ENCODE results near the gene CPNE5. TPM values are rescaled to one million over a fixed set of nuclear protein-coding genes. Genes with fewer than 3 reads are reported as not detected.

CPNE5 gene
- total RNA-seq (7.1 TPM), polyA plus RNA-seq (ENCODE audit: insufficient read depth, low read depth, low replicate concordance) (3.7 TPM)
- long read RNA-seq, donor 1: 0 reads
- long read RNA-seq, donor 2: 0 reads
- long read RNA-seq, donor 3: 0 reads
- long read RNA-seq, donor 4: 0 reads
- long read RNA-seq, donor 5: 0 reads
- long read RNA-seq, donor 6: 0 reads
- long read RNA-seq, donor 7, partial matches to known transcripts: 2 of 6 reads
- long read RNA-seq, donor 7, other reads (novel, unspliced or antisense): 4 of 6 reads
- long read RNA-seq, donor 8: 0 reads
- long read RNA-seq, donor 9: 0 reads
- long read RNA-seq, donor 10: 0 reads

- H3K4me1 ChIP-seq (ENCODE audit: control insufficient read depth in 2 of 3, insufficient read depth in 2 of 3, low read depth in 1 of 3, low read length in 3 of 3): peaks cover 0 to 18% (median 10%) of the 10 kb centered on the region in 3 donors
- no peak within 1 kb of the TSS for H3K27ac ChIP-seq (ENCODE audit: low read depth in 2 of 2, low read length in 2 of 2)
- TF ChIP-seq CTCF (IDR thresholded peaks at IDR 0.05; ENCODE audit: borderline replicate concordance, extremely low read depth, insufficient read depth): no peak
- intact Hi-C loops (cut with DNase I): no loop called here
- H3K27me3 ChIP-seq (ENCODE audit: control insufficient read depth, insufficient read depth, low read length): no peaks in the 10 kb centered on the region
- FAIRE-seq (no peak), DNase-seq (peak; percentile 66 to 90 (median 78))
- no peaks in the 10 kb centered on the region for H3K36me3 ChIP-seq (ENCODE audit: control insufficient read depth in 2 of 3, insufficient read depth in 3 of 3, low read length in 3 of 3)
- peak within 1 kb of the TSS in 2 of 3 donors; percentile 19 to 21 for H3K9ac ChIP-seq (ENCODE audit: low read length in 3 of 3)
- H3K4me3 ChIP-seq (ENCODE audit: low read length in 3 of 3): peak within 1 kb of the TSS; percentile 28 to 61 (median 43)
- no peaks in the 10 kb centered on the region for H3K9me3 ChIP-seq (ENCODE audit: control insufficient read depth in 2 of 3, insufficient read depth in 1 of 3, low read length in 3 of 3)
Observed at GRCh38 chr6:36838896-36839748, at the start of gene CPNE5. TSS of gene CPNE5 (minus strand) at chr6:36839444. CDS start at chr6:36839377, 67 bp downstream.

- intact Hi-C loops (cut with DNase I): loop anchor here (10.0 kb wide), 1 partner anchor 127 kb away; no protein-coding TSS in a partner anchor
- Histone ChIP-seq H3K27me3 (ENCODE audit: control insufficient read depth, insufficient read depth, low read length) (no peaks in the 10 kb centered on the region), H3K9ac (ENCODE audit: low read length in 3 of 3) (no peak overlapping the region), H3K36me3 (ENCODE audit: control insufficient read depth in 2 of 3, insufficient read depth in 3 of 3, low read length in 3 of 3) (peaks cover 0 to 5% (median 0%) of the 10 kb centered on the region in 3 donors), H3K27ac (ENCODE audit: low read depth in 2 of 2, low read length in 2 of 2) (no peak overlapping the region), H3K4me1 (ENCODE audit: control insufficient read depth in 2 of 3, insufficient read depth in 2 of 3, low read depth in 1 of 3, low read length in 3 of 3) (peaks cover 2 to 6% (median 5%) of the 10 kb centered on the region in 3 donors), H3K9me3 (ENCODE audit: control insufficient read depth in 2 of 3, insufficient read depth in 1 of 3, low read length in 3 of 3) (no peaks in the 10 kb centered on the region), H3K4me3 (ENCODE audit: low read length in 3 of 3) (no peak overlapping the region)
- FAIRE-seq (no peak), DNase-seq (no peak)
- no peak for TF ChIP-seq CTCF (IDR thresholded peaks at IDR 0.05; ENCODE audit: borderline replicate concordance, extremely low read depth, insufficient read depth)
Observed at GRCh38 chr6:36888115-36888643, 48.9 kb upstream of the CPNE5 start.

GRCh38 chr6:36886950-36887618 lies 47.8 kb upstream of the CPNE5 start:
- H3K36me3 ChIP-seq (ENCODE audit: control insufficient read depth in 2 of 3, insufficient read depth in 3 of 3, low read length in 3 of 3): no peaks in the 10 kb centered on the region
- TF ChIP-seq CTCF (IDR thresholded peaks at IDR 0.05; ENCODE audit: borderline replicate concordance, extremely low read depth, insufficient read depth): no peak
- no peak for FAIRE-seq
- intact Hi-C loops (cut with DNase I): loop anchor here (10.0 kb wide), 1 partner anchor 128 kb away; no protein-coding TSS in a partner anchor
- H3K27ac ChIP-seq (ENCODE audit: low read depth in 2 of 2, low read length in 2 of 2): no peak overlapping the region
- peaks cover 2 to 6% (median 5%) of the 10 kb centered on the region in 3 donors for H3K4me1 ChIP-seq (ENCODE audit: control insufficient read depth in 2 of 3, insufficient read depth in 2 of 3, low read depth in 1 of 3, low read length in 3 of 3)
- H3K9me3 ChIP-seq (ENCODE audit: control insufficient read depth in 2 of 3, insufficient read depth in 1 of 3, low read length in 3 of 3): no peaks in the 10 kb centered on the region
- DNase-seq: no peak
- peak overlapping the region; percentile 16 to 96 (median 78) for H3K4me3 ChIP-seq (ENCODE audit: low read length in 3 of 3)
- H3K9ac ChIP-seq (ENCODE audit: low read length in 3 of 3): no peak overlapping the region
- no peaks in the 10 kb centered on the region for H3K27me3 ChIP-seq (ENCODE audit: control insufficient read depth, insufficient read depth, low read length)

Measured in kidney (tissue), 22 donors.